SKM-1 treated with dmso at 0.1 percent for 144 hours (cell line): ENCODE results near the gene TMEM223.
"Not testable (repeated sequence)": the region's sequence is repeated elsewhere in the genome, so short reads cannot be mapped to it uniquely, and the experiment has no call there.

ENCODE experiments used
- DNase-seq: peaks from one replicate; lab custom pipeline; 2025; ENCODE audit not compliant: unreplicated experiment; lab: John Stamatoyannopoulos, UW

TMEM223 gene, protein sequence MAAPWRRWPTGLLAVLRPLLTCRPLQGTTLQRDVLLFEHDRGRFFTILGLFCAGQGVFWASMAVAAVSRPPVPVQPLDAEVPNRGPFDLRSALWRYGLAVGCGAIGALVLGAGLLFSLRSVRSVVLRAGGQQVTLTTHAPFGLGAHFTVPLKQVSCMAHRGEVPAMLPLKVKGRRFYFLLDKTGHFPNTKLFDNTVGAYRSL

GRCh38 chr11:62791501-62792201, at the start of gene TMEM223:
Gene TMEM223 (minus strand): TSS chr11:62792006. CDS start chr11:62791994, 12 bp downstream.
- peak; percentile 76 for DNase-seq

DNA sequence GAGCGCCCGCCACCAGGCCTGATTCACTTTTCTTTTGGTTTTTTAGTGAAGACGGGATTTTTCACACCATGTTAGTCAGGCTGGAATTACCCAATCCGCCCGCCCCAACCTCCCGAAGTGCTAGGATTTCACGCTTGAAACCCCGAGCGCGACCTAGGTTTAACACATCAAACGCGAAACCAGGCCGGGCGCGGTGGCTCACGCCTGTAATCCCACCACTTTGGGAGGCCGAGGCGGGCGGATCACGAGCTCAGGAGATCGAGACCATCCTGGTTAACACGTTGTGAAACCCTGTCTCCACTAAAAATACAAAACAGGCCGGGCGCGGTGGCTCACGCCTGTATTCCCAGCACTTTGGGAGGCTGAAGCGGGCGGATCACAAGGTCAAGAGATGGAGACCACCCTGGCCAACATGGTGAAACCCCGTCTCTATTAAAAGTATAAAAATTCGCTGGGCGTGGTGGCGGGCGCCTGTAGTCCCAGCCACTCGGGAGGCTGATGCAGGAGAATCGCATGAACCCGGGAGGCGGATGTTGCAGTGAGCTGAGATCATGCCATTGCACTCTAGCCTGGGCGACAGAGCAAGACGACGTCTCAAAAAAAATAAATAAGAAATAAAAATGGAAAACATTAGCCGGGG, 49.0 kb upstream of the TMEM223 start:
- peak; percentile 70 for DNase-seq

- DNase-seq = peak; percentile 88
Measured at GRCh38 chr11:62839050-62839945, 47.5 kb upstream of the TMEM223 start, which contains the start of gene WDR74. Gene WDR74 (minus strand): TSS chr11:62839590. CDS start chr11:62839570, 20 bp downstream.

- no peak for DNase-seq
Measured at GRCh38 chr11:62835336-62835735, 43.5 kb upstream of the TMEM223 start.

DNA sequence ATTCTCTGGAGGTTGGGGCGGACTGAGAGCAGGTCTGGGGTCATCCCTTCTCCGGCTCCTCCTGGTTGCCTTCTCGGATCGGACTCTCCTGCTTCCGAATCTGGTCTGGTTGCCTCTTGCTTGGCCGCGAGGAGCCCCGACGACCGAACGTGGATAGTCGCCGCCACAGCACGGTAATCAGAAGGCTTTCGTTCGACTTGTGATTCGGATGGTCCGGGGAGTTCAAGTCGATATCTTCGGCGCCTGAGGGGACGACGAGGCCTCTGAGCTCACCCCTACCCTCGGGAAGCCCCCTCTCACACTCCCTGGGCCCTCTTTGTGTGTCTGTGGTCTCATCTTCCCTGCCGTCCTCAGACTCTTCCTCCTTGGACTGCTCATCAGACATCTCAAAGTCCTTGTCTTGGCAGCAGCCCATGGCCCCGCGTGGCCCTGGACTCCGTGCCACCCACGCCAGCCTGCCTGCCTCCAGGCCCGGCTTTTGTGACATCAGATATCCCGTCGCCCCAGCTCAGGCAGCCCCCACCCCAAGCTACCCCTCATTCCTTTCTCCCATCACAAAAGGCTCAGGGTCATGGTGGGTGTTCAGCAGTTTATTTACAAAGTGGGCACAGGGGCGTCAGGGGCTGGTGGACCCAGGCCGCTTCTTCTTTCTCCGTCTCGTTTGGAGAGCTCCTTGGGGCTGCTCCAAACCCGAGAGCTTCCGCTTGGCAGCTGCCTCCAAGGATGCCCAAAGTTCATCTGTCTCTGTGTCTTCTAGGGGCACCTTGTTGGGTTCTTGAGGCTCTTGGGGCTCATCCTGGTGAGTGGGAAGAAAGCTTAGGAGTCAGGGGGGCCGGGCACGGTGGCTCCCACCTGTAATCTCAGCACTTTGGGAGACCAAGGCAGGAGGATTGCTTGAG, 40.8 kb upstream of the TMEM223 start, which contains the start of gene TEX54:
Gene TEX54, minus strand, starts transcription at position 506 of the 899 bp plus-strand sequence.
- no peak for DNase-seq

- peak; percentile 93 for DNase-seq
Measured at GRCh38 chr11:62831520-62832335, 39.9 kb upstream of the TMEM223 start, which contains the start of gene STX5. Gene STX5 (minus strand): TSS chr11:62832051. CDS start chr11:62831243, 808 bp downstream.

GRCh38 chr11:62830904-62831519, 39.2 kb upstream of the TMEM223 start:
- no peak for DNase-seq

GRCh38 chr11:62828130-62828529, 36.3 kb upstream of the TMEM223 start:
- DNase-seq = not testable (repeated sequence)

- no peak for DNase-seq
Measured at GRCh38 chr11:62823677-62824076, 31.9 kb upstream of the TMEM223 start.

- DNase-seq = no peak
Measured at GRCh38 chr11:62817129-62817528, 25.3 kb upstream of the TMEM223 start.

GRCh38 chr11:62816557-62816956, 24.8 kb upstream of the TMEM223 start:
- peak; percentile 79 for DNase-seq

- no peak for DNase-seq
Measured at GRCh38 chr11:62811659-62812058, 19.9 kb upstream of the TMEM223 start.

DNA sequence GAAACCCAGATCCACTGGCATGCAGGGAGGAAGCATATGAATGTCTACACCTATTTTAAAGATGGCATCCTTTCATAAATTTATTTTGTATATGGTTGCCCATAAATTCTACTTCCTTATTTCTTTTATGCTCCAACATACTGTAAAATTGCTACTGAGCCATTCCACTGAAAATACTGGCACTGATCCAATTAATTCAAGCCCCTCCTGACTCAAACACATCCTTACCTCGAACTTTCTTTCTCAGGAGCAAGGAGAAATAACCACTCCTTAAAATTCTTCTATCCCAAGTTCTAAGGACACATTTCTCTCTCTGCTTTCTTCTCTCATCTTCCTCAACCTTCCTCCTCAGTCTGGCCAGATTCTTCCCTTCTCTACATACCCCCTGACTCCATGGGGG, 18.9 kb upstream of the TMEM223 start:
- no peak for DNase-seq

DNA sequence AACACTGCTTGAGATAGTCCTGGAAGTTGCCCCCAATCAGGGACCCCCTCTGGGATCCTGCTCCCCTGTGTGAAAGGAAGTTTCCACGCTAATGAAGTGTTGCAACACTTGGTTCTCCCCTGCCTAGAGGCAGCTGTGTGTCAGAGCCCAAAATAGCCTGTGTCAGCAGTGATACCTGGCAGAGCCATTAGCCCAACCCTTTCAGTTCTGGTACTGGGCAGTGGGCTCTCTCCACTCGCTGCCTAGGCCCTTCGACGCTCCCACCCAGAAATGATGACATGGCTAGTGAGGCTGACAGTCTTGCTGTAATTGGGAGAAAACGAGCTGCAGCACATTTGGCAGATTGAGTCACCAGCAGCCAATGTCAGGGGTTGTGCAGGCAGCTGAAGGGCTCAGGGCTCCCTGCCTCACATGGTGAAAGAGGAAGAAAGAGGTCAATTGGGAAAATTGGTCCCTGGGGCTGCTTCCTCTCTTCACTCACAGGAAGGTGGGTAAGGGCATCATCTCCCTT, 14.9 kb upstream of the TMEM223 start:
- peak; percentile 85 for DNase-seq

DNA sequence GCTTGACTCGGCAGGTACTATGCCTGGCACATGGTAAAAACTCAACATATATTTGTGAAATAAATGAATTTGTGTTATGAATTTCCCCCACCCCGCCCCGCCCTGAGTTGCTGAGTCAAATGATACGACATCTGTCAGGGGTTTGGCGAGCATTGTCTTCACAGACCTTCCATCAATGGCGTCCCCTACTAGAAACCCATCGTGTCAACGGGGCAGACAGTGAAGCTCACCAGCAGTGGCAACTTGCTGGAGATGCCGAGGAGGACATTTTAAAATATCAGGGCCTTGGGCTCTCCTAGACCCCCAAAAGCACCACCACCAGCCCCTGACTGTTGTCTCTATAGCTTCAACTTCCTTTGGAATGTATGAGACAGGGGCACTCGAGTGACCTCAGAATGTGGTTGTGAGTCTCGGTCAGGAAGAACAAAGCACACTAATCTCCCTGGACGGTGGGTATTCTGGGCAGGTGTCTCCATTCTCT, 14.2 kb upstream of the TMEM223 start:
- no peak for DNase-seq

DNA sequence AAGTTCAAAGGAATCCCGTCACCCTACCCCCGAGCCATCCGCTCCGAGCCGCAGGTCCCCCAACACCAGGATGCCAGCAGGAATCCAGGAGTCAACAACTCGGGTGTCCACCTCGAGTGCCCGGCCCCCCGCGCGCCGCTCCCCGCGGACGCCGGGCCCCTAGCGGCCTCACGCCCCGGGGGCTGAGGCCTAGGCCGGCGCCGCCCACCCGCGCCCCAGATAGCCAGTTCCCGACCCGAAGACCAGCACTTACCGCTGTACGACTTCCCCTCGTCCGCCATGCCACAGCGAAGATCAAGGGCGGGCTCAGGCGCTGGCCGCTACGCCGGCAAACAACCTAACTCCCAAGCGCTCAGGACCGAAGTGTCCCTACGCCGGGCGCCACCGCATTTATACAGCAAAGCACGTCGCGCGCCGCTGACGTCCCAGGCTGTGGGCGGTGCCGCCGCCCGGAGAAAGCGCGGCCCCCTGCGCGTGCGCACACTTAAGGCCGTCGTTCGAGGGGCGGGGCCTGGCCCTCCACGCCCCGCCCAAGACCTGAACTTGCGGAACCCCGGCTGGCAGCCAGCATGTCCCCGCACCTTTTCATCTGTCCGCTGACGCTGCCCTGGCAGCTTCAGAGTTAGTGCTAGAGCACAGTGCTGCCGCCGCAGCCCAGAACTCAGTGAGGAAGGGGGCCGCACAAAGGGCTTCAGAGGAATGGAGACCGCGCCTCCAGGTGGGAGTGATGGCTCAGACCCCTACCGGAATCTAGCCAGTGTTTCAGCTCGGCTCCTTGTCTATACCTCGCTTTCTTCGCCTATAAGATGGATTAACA, 13.5 kb upstream of the TMEM223 start, which contains the start of gene NXF1:
Gene NXF1, minus strand, starts transcription at position 365 of the 817 bp plus-strand sequence. Its CDS starts 84 bp downstream, at position 281.
- DNase-seq = peak; percentile 92
